ENCODE results near the gene SH3PXD2A. TPM values are rescaled to one million over a fixed set of nuclear protein-coding genes. Genes with fewer than 3 reads are reported as not detected.
A peak's percentile ranks its signal among the peaks of the same experiment; 100 is the strongest.

SH3PXD2A gene
- total RNA-seq, 2 experiments from 2014 or later, result 6.9 to 7.0 TPM

DNA sequence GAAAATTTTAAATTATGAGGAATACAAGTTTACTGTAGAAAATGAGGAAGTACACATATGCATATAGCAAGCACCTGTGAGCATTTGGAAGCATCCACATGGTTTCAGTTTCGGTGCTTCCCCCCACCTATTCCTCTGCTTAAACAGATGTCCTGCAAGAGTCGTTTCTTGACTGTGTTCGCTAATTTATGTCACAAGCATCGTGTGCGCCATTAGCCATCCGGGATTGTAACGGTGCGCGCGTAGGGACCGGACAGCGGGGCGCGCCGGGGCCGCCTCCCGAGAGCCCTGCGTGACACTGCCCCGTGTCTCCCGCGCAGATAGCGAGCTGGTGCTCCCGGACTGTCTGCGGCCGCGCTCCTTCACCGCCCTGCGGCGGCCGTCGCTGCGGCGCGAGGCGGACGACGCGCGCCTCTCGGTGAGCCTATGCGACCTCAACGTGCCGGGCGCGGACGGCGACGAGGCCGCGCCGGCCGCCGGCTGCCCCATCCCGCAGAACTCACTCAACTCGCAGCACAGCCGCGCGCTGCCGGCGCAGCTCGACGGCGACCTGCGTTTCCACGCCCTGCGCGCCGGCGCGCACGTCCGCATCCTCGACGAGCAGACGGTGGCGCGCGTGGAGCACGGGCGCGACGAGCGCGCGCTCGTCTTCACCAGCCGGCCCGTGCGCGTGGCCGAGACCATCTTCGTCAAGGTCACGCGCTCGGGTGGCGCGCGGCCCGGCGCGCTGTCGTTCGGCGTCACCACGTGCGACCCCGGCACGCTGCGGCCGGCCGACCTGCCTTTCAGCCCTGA lies 271.0 kb downstream of the SH3PXD2A start:
- ChIA-PET CTCF (no interaction called here), POLR2A (interaction anchor here (0.7 to 2.3 kb wide), 9 partner anchors 76 to 537 kb away, joined by 3 to 12 read pairs (median 3); partner anchors contain the start of genes SFR1 and SLK)
- Histone ChIP-seq H3K27me3 (ENCODE audit: control insufficient read depth in 1 of 2, insufficient read depth in 2 of 2, low read length in 2 of 2) (no peaks in the 10 kb centered on the region), H3K4me3 (ENCODE audit: low read length) (peak overlapping the region; percentile 68), H3K36me3 (ENCODE audit: insufficient read depth, low read length) (no peaks in the 10 kb centered on the region), H3K4me1 (ENCODE audit: insufficient read depth, low read length) (peaks cover 13% of the 10 kb centered on the region), H3K27ac (ENCODE audit: low read depth in 1 of 2, low read length in 2 of 2) (peak overlapping the region; percentile 53), H3K9me3 (ENCODE audit: control insufficient read depth in 1 of 2, insufficient read depth in 1 of 2, low read length in 2 of 2) (peaks cover 0 to 11% of the 10 kb centered on the region in 2 experiments)
- TF ChIP-seq CTCF (IDR thresholded peaks at IDR 0.05), result no peak
- peak overlapping the region; percentile 96 for H3K27ac Mint-ChIP-seq
- no peaks in the 10 kb centered on the region for H3K9me3 Mint-ChIP-seq
- intact Hi-C loops (cut with DNase I, micrococcal nuclease), result loop anchor here (5.0 to 10.0 kb wide), 4 partner anchors 380 to 538 kb away; partner anchors contain the start of genes SLK (in 2 of the 2) and SFR1 (in 1 of the 2)
- ATAC-seq (ENCODE audit: poor library complexity), result peak; percentile 70
- H3K4me1 Mint-ChIP-seq (ENCODE audit: low read depth), result peaks cover 11% of the 10 kb centered on the region
- H3K36me3 Mint-ChIP-seq (ENCODE audit: low read depth), result peaks cover 5% of the 10 kb centered on the region
- H3K4me3 Mint-ChIP-seq, result peak overlapping the region; percentile 96
- peak; percentile 50 to 93 (median 74) for DNase-seq
- H3K27me3 Mint-ChIP-seq, result no peaks in the 10 kb centered on the region

DNA sequence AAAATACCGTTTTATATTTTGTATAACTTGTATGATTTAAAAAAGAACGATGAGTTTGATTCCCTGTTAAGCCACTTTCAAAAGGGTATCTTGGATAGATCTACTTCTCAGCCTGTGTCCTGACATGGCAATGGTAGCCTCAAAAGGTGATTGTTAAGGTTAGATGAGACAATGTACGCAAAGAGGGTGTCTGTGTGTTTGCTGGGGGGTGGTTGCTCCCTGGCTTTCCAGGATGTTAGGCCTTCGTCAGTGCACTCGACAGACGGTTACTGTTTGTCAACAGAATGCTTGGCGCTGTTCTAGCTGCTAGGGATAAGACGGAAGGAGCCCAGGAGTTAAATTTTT lies 271.5 kb downstream of the SH3PXD2A start:
- H3K27ac Mint-ChIP-seq, result peak overlapping the region; percentile 96
- POLR2A ChIA-PET, result interaction anchor here (0.7 to 2.3 kb wide), 6 partner anchors 76 to 538 kb away, joined by 3 to 12 read pairs (median 6); partner anchors contain the start of genes SFR1 and SLK
- H3K4me3 ChIP-seq (ENCODE audit: low read length), result peak overlapping the region; percentile 68
- no peaks in the 10 kb centered on the region for H3K27me3 ChIP-seq (ENCODE audit: control insufficient read depth in 1 of 2, insufficient read depth in 2 of 2, low read length in 2 of 2)
- no peaks in the 10 kb centered on the region for H3K27me3 Mint-ChIP-seq
- H3K36me3 ChIP-seq (ENCODE audit: insufficient read depth, low read length), result no peaks in the 10 kb centered on the region
- DNase-seq, result peak in 3 of 14 experiments; percentile 11 to 35 (median 19)
- intact Hi-C loops (cut with DNase I, micrococcal nuclease), result loop anchor here in 1 of 2 experiments (5.0 to 10.0 kb wide), 2 partner anchors 381 to 538 kb away; partner anchors contain the start of genes SFR1 and SLK
- TF ChIP-seq CTCF (IDR thresholded peaks at IDR 0.05), result no peak
- ATAC-seq (ENCODE audit: poor library complexity), result peak; percentile 59
- H3K4me3 Mint-ChIP-seq, result peak overlapping the region; percentile 96
- CTCF ChIA-PET, result no interaction called here
- peaks cover 13% of the 10 kb centered on the region for H3K4me1 ChIP-seq (ENCODE audit: insufficient read depth, low read length)
- peaks cover 5% of the 10 kb centered on the region for H3K36me3 Mint-ChIP-seq (ENCODE audit: low read depth)
- H3K9me3 ChIP-seq (ENCODE audit: control insufficient read depth in 1 of 2, insufficient read depth in 1 of 2, low read length in 2 of 2), result peaks cover 0 to 11% of the 10 kb centered on the region in 2 experiments
- H3K9me3 Mint-ChIP-seq, result no peaks in the 10 kb centered on the region
- H3K27ac ChIP-seq (ENCODE audit: low read depth in 1 of 2, low read length in 2 of 2), result peak overlapping the region; percentile 53
- peaks cover 11% of the 10 kb centered on the region for H3K4me1 Mint-ChIP-seq (ENCODE audit: low read depth)

DNA sequence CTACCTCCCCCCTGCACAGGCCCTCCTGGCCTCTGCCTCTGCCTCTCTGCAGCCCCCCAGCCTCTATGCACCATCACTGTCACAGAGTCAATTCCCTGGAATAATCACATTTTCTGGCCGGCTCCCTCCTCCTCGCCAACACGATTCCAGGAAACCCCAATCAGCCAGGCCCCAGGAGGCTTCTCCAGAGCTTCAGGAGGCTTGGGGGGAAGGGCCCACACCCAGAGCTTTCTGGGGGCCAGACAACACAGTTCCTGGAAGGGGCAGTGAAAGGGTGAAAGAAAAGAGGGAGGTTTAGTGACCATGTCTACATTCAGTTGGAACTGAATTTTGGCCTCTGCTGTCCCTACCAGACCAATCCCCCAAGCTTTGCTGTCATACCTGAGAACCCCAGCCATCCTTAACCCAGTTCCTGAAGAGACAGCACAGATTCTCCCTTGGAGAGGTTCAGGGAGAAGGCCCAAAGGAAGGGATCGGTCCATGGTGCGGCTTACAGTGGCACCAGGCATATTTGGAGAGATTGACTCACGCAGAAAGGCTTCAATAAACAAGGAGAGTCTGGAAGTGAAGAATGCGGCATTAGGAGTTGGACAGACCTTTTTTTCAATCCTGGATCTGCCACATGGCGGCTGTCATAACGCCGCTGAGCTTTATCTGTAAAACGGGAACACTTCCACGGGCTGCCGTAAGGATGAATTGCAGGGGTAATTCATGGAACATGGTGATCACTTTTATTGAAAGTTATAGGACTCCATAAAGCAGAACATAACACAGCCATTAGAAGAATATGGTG lies 272.8 kb downstream of the SH3PXD2A start:
- no peak for TF ChIP-seq CTCF (IDR thresholded peaks at IDR 0.05)
- Histone ChIP-seq H3K9me3 (ENCODE audit: control insufficient read depth in 1 of 2, insufficient read depth in 1 of 2, low read length in 2 of 2) (peaks cover 0 to 11% of the 10 kb centered on the region in 2 experiments), H3K4me3 (ENCODE audit: low read length) (no peak overlapping the region), H3K27ac (ENCODE audit: low read depth in 1 of 2, low read length in 2 of 2) (no peak overlapping the region), H3K27me3 (ENCODE audit: control insufficient read depth in 1 of 2, insufficient read depth in 2 of 2, low read length in 2 of 2) (no peaks in the 10 kb centered on the region), H3K4me1 (ENCODE audit: insufficient read depth, low read length) (peaks cover 13% of the 10 kb centered on the region), H3K36me3 (ENCODE audit: insufficient read depth, low read length) (no peaks in the 10 kb centered on the region)
- Mint-ChIP-seq H3K4me3 (peak overlapping the region; percentile 57), H3K36me3 (ENCODE audit: low read depth) (peaks cover 5% of the 10 kb centered on the region), H3K27me3 (no peaks in the 10 kb centered on the region), H3K9me3 (no peaks in the 10 kb centered on the region), H3K27ac (peak overlapping the region; percentile 96), H3K4me1 (ENCODE audit: low read depth) (peaks cover 9% of the 10 kb centered on the region)
- DNase-seq, result no peak
- intact Hi-C loops (cut with DNase I, micrococcal nuclease), result loop anchor here in 1 of 2 experiments (5.0 to 10.0 kb wide), 2 partner anchors 382 to 540 kb away; partner anchors contain the start of genes SFR1 and SLK
- POLR2A ChIA-PET, result no interaction called here
- ATAC-seq (ENCODE audit: poor library complexity), result no peak
- CTCF ChIA-PET, result no interaction called here
